Caco-2 (cell line): ENCODE results near the gene FAM118B. TPM values are rescaled to one million over a fixed set of nuclear protein-coding genes. Genes with fewer than 3 reads are reported as not detected.

Experiments used
- BruUV-seq: library from RNA; stranded (reverse); fragments of 400-500 nt; replicated peaks from 2 replicates; lab custom pipeline; 2021; lab: Mats Ljungman, UMichigan
- CTCF ChIA-PET: fragments of 300-600 bp; sonication (Branson Sonifier 250); formaldehyde crosslinking; loops from one replicate; lab custom pipeline; 2022; ENCODE audit warnings: antibody characterized with exemption; lab: Charles Lee
- POLR2A ChIA-PET: fragments of 300-600 bp; sonication (Branson Sonifier 250); formaldehyde crosslinking; loops from one replicate; lab custom pipeline; 2022; ENCODE audit warnings: antibody characterized with exemption; lab: Charles Lee
- DNase-seq, 2 experiments: peaks; one replicate each; pipeline versions ENCODE4 v3.0.0 to v3.0.0-alpha.2; 2020 to 2022
- H3K27me3 ChIP-seq: replicated peaks from 2 replicates; pipeline ENCODE4 v1.6.0; 2011; ENCODE audit warnings: low read length; ENCODE audit not compliant: control insufficient read depth, insufficient read depth
- H3K36me3 ChIP-seq: 2 replicates; pipeline ENCODE4 v1.5.1; 2011; ENCODE audit warnings: low read length; ENCODE audit not compliant: control insufficient read depth, insufficient read depth
- H3K4me1 ChIP-seq: fragments of 250-450 bp; sonication (Bioruptor Pico); 2 replicates; pipeline ENCODE4 v1.5.1; 2020; ENCODE audit warnings: mild to moderate bottlenecking
- H3K4me3 ChIP-seq: 2 replicates; pipeline ENCODE4 v1.5.1; 2011; ENCODE audit warnings: low read depth, mild to moderate bottlenecking, control low read depth, low read length
- H3K9me3 ChIP-seq: fragments of 250-450 bp; sonication (Bioruptor Pico); 2 replicates; pipeline ENCODE4 v1.5.1; 2020; ENCODE audit warnings: mild to moderate bottlenecking, moderate library complexity
- H3K27ac Mint-ChIP-seq: one replicate; pipeline ENCODE4 v1.8.0; 2022; ENCODE audit warnings: mixed read lengths; ENCODE audit not compliant: unreplicated experiment
- H3K27me3 Mint-ChIP-seq: one replicate; pipeline ENCODE4 v1.8.0; 2022; ENCODE audit warnings: mixed read lengths; ENCODE audit not compliant: insufficient read depth, unreplicated experiment
- H3K36me3 Mint-ChIP-seq: one replicate; pipeline ENCODE4 v1.8.0; 2022; ENCODE audit warnings: mild to moderate bottlenecking, mixed read lengths; ENCODE audit not compliant: insufficient read depth, unreplicated experiment
- H3K4me1 Mint-ChIP-seq: one replicate; pipeline ENCODE4 v1.8.0; 2022; ENCODE audit warnings: low read depth, mixed read lengths; ENCODE audit not compliant: unreplicated experiment
- H3K4me3 Mint-ChIP-seq: one replicate; pipeline ENCODE4 v1.8.0; 2022; ENCODE audit warnings: mild to moderate bottlenecking, moderate library complexity, mixed read lengths; ENCODE audit not compliant: unreplicated experiment
- H3K9me3 Mint-ChIP-seq: one replicate; pipeline ENCODE4 v1.8.0; 2022; ENCODE audit warnings: mixed read lengths; ENCODE audit not compliant: unreplicated experiment
- intact Hi-C: fragments of 100-400 bp; cut with micrococcal nuclease; formaldehyde crosslinking; loops from one replicate; pipeline ENCODE4 v1.10.0; 2022; ENCODE audit not compliant: unreplicated experiment
- total RNA-seq: library from RNA; stranded (reverse); gene quantifications from 2 replicates; pipeline ENCODE4 v1.2.3, GENCODE V29; 2022
- TF ChIP-seq, protein P1 (sequence below), 2 experiments: fragments of 200-600 bp in 1 of 2; IDR thresholded peaks; 1 replicate in 1 of 2; 2 replicates in 1 of 2; pipeline versions ENCODE4 v1.5.1 to v1.8.0; 2011 to 2022; ENCODE audit warnings: antibody characterized with exemption in 1 of 2, control low read depth in 1 of 2, inconsistent platforms in 1 of 2, low read depth in 1 of 2, low read length in 1 of 2, mild to moderate bottlenecking in 1 of 2, moderate library complexity in 1 of 2; ENCODE audit not compliant: insufficient read depth in 1 of 2, severe bottlenecking in 1 of 2, unreplicated experiment in 1 of 2

The FAM118B gene
- total RNA-seq, 1 experiment from 2014 or later: 36.5 TPM

DNA sequence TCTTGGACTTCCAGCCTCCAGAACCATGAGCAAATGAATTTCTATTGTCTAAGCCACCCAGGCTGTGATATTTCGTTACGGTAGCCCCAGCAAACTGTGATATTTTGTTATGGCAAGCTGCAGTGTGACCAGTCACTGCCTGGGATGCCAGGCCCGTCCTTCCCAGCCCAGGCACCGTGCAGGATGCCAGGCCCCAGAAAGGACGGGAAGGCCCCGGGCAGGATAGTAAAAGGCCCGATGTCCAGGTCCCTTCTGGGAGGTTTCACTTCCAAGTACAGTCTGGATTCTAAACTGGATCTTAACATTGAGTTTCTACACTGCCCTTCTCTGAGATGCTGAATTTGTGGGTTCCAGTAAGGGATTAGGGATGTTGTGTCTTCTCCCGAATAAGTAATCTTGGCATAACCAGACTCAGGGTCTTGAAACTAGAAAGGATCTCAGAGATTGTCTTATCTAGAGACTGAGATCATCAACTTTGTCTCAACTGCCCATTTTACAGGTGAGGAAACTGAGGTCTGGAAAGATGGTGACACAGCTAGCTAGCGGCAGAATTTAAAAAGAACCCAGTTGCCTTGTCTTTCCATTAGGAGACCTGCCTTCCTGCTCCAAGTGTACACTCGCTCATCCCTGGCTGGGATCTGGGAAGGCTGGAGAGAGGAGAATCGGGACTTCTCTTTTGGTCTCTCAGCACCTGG, 20.1 kb upstream of the FAM118B start:
- no peaks in the 10 kb centered on the region for H3K4me1 Mint-ChIP-seq
- peaks cover 24% of the 10 kb centered on the region for H3K36me3 Mint-ChIP-seq
- no TSS peak for BruUV-seq
- no peaks in the 10 kb centered on the region for H3K9me3 ChIP-seq
- H3K27ac Mint-ChIP-seq: no peak overlapping the region
- H3K4me3 Mint-ChIP-seq: no peak overlapping the region
- no peaks in the 10 kb centered on the region for H3K9me3 Mint-ChIP-seq
- ChIA-PET POLR2A (no interaction called here), CTCF (interaction anchor here (1.7 kb wide), 1 partner anchor 130 kb away, joined by 4 read pairs; no protein-coding TSS in a partner anchor)
- TF ChIP-seq, protein P1, sequence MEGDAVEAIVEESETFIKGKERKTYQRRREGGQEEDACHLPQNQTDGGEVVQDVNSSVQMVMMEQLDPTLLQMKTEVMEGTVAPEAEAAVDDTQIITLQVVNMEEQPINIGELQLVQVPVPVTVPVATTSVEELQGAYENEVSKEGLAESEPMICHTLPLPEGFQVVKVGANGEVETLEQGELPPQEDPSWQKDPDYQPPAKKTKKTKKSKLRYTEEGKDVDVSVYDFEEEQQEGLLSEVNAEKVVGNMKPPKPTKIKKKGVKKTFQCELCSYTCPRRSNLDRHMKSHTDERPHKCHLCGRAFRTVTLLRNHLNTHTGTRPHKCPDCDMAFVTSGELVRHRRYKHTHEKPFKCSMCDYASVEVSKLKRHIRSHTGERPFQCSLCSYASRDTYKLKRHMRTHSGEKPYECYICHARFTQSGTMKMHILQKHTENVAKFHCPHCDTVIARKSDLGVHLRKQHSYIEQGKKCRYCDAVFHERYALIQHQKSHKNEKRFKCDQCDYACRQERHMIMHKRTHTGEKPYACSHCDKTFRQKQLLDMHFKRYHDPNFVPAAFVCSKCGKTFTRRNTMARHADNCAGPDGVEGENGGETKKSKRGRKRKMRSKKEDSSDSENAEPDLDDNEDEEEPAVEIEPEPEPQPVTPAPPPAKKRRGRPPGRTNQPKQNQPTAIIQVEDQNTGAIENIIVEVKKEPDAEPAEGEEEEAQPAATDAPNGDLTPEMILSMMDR (IDR thresholded peaks at IDR 0.05; ENCODE audit: insufficient read depth in 1 of 2, low read depth in 1 of 2, low read length in 1 of 2, severe bottlenecking in 1 of 2, unreplicated experiment in 1 of 2): no peak
- peaks cover 11% of the 10 kb centered on the region for H3K36me3 ChIP-seq
- intact Hi-C loops: no loop called here
- H3K4me1 ChIP-seq: no peaks in the 10 kb centered on the region
- DNase-seq: no peak
- H3K27me3 ChIP-seq: no peaks in the 10 kb centered on the region
- H3K4me3 ChIP-seq: no peak overlapping the region
- H3K27me3 Mint-ChIP-seq: no peaks in the 10 kb centered on the region

DNA sequence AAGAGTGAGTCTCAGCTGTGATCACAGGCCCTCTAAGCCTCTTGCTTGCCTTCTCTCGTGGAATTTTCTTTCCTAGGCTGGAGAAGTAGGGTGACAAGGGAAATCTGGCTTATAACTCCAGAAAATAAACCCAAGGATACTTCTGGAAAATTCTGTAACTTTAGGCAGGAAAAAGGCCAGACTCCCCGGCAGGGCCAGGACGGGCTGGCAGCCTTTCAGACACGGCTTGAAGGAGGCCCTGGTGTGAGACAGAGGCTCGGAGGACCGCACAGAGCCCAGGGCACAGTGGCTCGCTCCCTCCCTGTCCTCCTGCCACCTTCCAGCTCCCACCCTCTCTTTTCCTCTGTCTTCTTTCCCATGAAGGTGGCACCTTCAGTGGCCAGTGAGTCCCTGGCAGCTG, 19.2 kb upstream of the FAM118B start:
- POLR2A ChIA-PET: no interaction called here
- Mint-ChIP-seq H3K27ac (no peak overlapping the region), H3K27me3 (no peaks in the 10 kb centered on the region), H3K4me3 (no peak overlapping the region), H3K4me1 (no peaks in the 10 kb centered on the region), H3K36me3 (peaks cover 33% of the 10 kb centered on the region), H3K9me3 (no peaks in the 10 kb centered on the region)
- intact Hi-C loops: no loop called here
- CTCF ChIA-PET: no interaction called here
- peaks cover 11% of the 10 kb centered on the region for H3K36me3 ChIP-seq
- TF ChIP-seq, protein P1 (IDR thresholded peaks at IDR 0.05; ENCODE audit: insufficient read depth in 1 of 2, low read depth in 1 of 2, low read length in 1 of 2, severe bottlenecking in 1 of 2, unreplicated experiment in 1 of 2): no peak
- no peaks in the 10 kb centered on the region for H3K27me3 ChIP-seq
- no TSS peak for BruUV-seq
- no peak for DNase-seq
- H3K9me3 ChIP-seq: 0 out of 2 replicates have a peak, but pooled peaks cover under 1% of the 10 kb centered on the region
- no peaks in the 10 kb centered on the region for H3K4me1 ChIP-seq
- H3K4me3 ChIP-seq: no peak overlapping the region

GRCh38 chr11:126193038-126193478, 18.5 kb upstream of the FAM118B start:
- TF ChIP-seq, protein P1 (IDR thresholded peaks at IDR 0.05; ENCODE audit: insufficient read depth in 1 of 2, low read depth in 1 of 2, low read length in 1 of 2, severe bottlenecking in 1 of 2, unreplicated experiment in 1 of 2): no peak
- no peak for DNase-seq
- Mint-ChIP-seq H3K36me3 (peaks cover 40% of the 10 kb centered on the region), H3K27me3 (no peaks in the 10 kb centered on the region), H3K27ac (no peak overlapping the region), H3K9me3 (peaks cover 5% of the 10 kb centered on the region), H3K4me1 (no peaks in the 10 kb centered on the region), H3K4me3 (no peak overlapping the region)
- Histone ChIP-seq H3K4me1 (no peaks in the 10 kb centered on the region), H3K9me3 (0 out of 2 replicates have a peak, but pooled peaks cover 8% of the 10 kb centered on the region), H3K27me3 (no peaks in the 10 kb centered on the region), H3K36me3 (peaks cover 17% of the 10 kb centered on the region), H3K4me3 (no peak overlapping the region)
- intact Hi-C loops: no loop called here
- ChIA-PET CTCF (interaction anchor here (0.9 to 1.8 kb wide), 10 partner anchors 19 to 274 kb away, joined by 3 to 15 read pairs (median 6); partner anchors contain the start of genes CDON, FAM118B and RPUSD4), POLR2A (no interaction called here)
- BruUV-seq: no TSS peak
